BLaER1 (cell line): ENCODE data around the gene GALNT4.

Experiments
- H3K27ac ChIP-seq: shearing (Covaris generic); formaldehyde crosslinking; 2 replicates; pipeline ENCODE4 v1.8.1; 2022
- H3K27me3 ChIP-seq: shearing (Covaris generic); formaldehyde crosslinking; 2 replicates; pipeline ENCODE4 v1.8.1; 2022
- H3K36me3 ChIP-seq: shearing (Covaris generic); formaldehyde crosslinking; 2 replicates; pipeline ENCODE4 v1.8.1; 2022
- H3K4me1 ChIP-seq: shearing (Covaris generic); formaldehyde crosslinking; 2 replicates; pipeline ENCODE4 v1.8.1; 2022
- H3K4me2 ChIP-seq: shearing (Covaris generic); formaldehyde crosslinking; 2 replicates; pipeline ENCODE4 v1.8.1; 2022
- H3K4me3 ChIP-seq: shearing (Covaris generic); formaldehyde crosslinking; 2 replicates; pipeline ENCODE4 v1.8.1; 2022
- H3K9ac ChIP-seq: shearing (Covaris generic); formaldehyde crosslinking; 2 replicates; pipeline ENCODE4 v1.8.1; 2022
- H3K9me3 ChIP-seq: shearing (Covaris generic); formaldehyde crosslinking; 2 replicates; pipeline ENCODE4 v1.8.1; 2022
- H4K20me1 ChIP-seq: shearing (Covaris generic); formaldehyde crosslinking; 2 replicates; pipeline ENCODE4 v1.8.1; 2022
- Cebpa-rat ChIP-seq: shearing (Covaris generic); IDR thresholded peaks from 2 replicates; pipeline ENCODE4 v1.8.1; 2022

Gene GALNT4

GRCh38 chr12:89517720-89518119, 6.9 kb downstream of the GALNT4 start:
- Histone ChIP-seq H3K27ac (no peak overlapping the region), H3K4me2 (no peak overlapping the region), H3K4me3 (no peak overlapping the region), H3K9ac (no peak overlapping the region), H3K4me1 (peaks cover 11% of the 10 kb centered on the region), H4K20me1 (peaks cover 31% of the 10 kb centered on the region), H3K36me3 (peaks cover 5% of the 10 kb centered on the region), H3K27me3 (no peaks in the 10 kb centered on the region), H3K9me3 (no peaks in the 10 kb centered on the region)
- no peak for TF ChIP-seq Cebpa-rat

DNA sequence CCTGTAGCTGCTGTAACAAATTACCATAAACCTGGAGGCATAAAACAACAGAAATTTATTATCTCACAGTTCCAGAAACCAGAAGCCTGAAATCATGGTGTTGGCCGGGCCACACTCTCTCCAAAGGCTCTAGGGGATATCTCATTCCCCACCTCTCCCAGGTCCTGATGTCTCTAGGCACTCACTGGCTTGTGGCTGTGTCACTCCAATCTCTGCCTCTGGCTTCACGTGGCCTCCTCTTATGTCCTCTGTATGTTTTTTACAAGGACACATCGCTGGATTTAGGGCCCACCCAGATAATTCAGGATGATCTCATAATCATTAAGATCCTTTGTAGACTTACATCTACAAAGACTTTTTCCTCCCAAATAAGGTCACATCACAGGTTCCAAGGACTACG, 8.0 kb downstream of the GALNT4 start:
- no peak for TF ChIP-seq Cebpa-rat
- Histone ChIP-seq H3K9me3 (no peaks in the 10 kb centered on the region), H3K36me3 (no peaks in the 10 kb centered on the region), H3K4me2 (no peak overlapping the region), H3K27me3 (no peaks in the 10 kb centered on the region), H3K9ac (no peak overlapping the region), H3K4me3 (no peak overlapping the region), H3K27ac (no peak overlapping the region), H4K20me1 (peaks cover 35% of the 10 kb centered on the region), H3K4me1 (0 out of 2 replicates have a peak, but pooled peaks cover 3% of the 10 kb centered on the region)

DNA sequence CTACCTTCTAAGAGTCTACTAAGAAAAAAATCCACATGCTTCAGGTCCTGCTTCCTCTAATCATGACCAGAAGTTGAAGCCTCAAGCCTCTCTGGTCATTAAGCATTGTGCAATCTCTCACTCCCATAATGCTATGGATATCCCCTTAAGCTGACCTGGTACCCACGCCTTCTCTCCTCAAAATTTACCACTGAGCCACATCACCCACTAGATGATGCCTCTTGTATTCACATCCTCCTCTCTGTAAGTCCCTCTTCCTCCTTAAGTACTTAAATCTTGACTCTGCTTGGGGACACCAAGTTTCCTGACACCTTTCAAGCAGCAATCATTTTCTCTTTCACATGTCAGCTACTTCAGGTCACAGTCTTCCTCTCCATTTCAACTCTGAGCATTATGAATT, 9.8 kb downstream of the GALNT4 start:
- H4K20me1 ChIP-seq, result peaks cover 35% of the 10 kb centered on the region
- H3K27me3 ChIP-seq, result no peaks in the 10 kb centered on the region
- no peaks in the 10 kb centered on the region for H3K36me3 ChIP-seq
- H3K4me2 ChIP-seq, result no peak overlapping the region
- H3K9me3 ChIP-seq, result no peaks in the 10 kb centered on the region
- no peak overlapping the region for H3K27ac ChIP-seq
- H3K9ac ChIP-seq, result no peak overlapping the region
- TF ChIP-seq Cebpa-rat, result no peak
- H3K4me1 ChIP-seq, result no peaks in the 10 kb centered on the region
- H3K4me3 ChIP-seq, result no peak overlapping the region

DNA sequence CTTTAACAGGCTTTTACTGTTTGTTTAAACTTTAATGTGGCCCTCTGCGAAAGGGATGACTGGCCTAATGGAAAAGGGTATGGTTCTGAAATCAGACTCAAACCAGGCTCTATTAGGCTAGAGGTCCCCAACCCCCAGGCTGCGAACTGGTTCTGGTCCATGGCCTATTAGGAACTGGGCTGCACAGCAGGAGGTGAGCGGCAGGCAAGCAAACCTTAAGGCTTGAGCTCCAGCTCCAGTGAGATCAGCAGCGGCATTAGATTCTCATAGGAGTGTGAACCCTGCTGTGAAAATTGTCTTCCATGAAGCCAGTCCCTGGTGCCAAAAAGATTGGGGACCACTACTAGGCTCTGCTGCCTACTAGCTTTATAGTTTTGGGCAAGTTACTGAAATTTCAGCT, 11.1 kb downstream of the GALNT4 start:
- no peaks in the 10 kb centered on the region for H3K36me3 ChIP-seq
- no peak for TF ChIP-seq Cebpa-rat

GRCh38 chr12:89507015-89507824, 17.4 kb downstream of the GALNT4 start:
- H3K27ac ChIP-seq, result no peak overlapping the region
- no peak overlapping the region for H3K9ac ChIP-seq
- TF ChIP-seq Cebpa-rat, result no peak
- H4K20me1 ChIP-seq, result peaks cover under 1% of the 10 kb centered on the region; the same call in 1 of the 2 replicates
- no peaks in the 10 kb centered on the region for H3K9me3 ChIP-seq
- H3K36me3 ChIP-seq, result no peaks in the 10 kb centered on the region
- H3K27me3 ChIP-seq, result no peaks in the 10 kb centered on the region
- no peak overlapping the region for H3K4me3 ChIP-seq
- no peak overlapping the region for H3K4me2 ChIP-seq
- no peaks in the 10 kb centered on the region for H3K4me1 ChIP-seq

More for the DNA sequence above, 11.1 kb downstream of the GALNT4 start:
- Histone ChIP-seq H3K9me3 (no peaks in the 10 kb centered on the region), H3K27me3 (no peaks in the 10 kb centered on the region), H3K4me1 (no peaks in the 10 kb centered on the region), H3K9ac (no peak overlapping the region), H3K4me3 (no peak overlapping the region), H3K27ac (no peak overlapping the region), H3K4me2 (no peak overlapping the region), H4K20me1 (peaks cover 23% of the 10 kb centered on the region)

GRCh38 chr12:89506050-89506449, 18.5 kb downstream of the GALNT4 start:
- H3K4me1 ChIP-seq, result no peaks in the 10 kb centered on the region
- no peaks in the 10 kb centered on the region for H3K9me3 ChIP-seq
- H3K4me2 ChIP-seq, result no peak overlapping the region
- 0 out of 2 replicates have a peak, but pooled peaks cover 5% of the 10 kb centered on the region for H4K20me1 ChIP-seq
- H3K4me3 ChIP-seq, result no peak overlapping the region
- no peak overlapping the region for H3K27ac ChIP-seq
- no peak overlapping the region for H3K9ac ChIP-seq
- H3K27me3 ChIP-seq, result no peaks in the 10 kb centered on the region
- no peaks in the 10 kb centered on the region; the same call in 1 of the 2 replicates for H3K36me3 ChIP-seq
- TF ChIP-seq Cebpa-rat, result no peak

GRCh38 chr12:89504560-89505346, 19.8 kb downstream of the GALNT4 start:
- H3K4me2 ChIP-seq, result no peak overlapping the region
- H3K36me3 ChIP-seq, result peaks cover 3% of the 10 kb centered on the region; the same call in 1 of the 2 replicates
- H4K20me1 ChIP-seq, result 0 out of 2 replicates have a peak, but pooled peaks cover 5% of the 10 kb centered on the region
- no peaks in the 10 kb centered on the region for H3K4me1 ChIP-seq
- H3K4me3 ChIP-seq, result no peak overlapping the region
- no peak overlapping the region for H3K27ac ChIP-seq
- no peak overlapping the region for H3K9ac ChIP-seq
- no peaks in the 10 kb centered on the region for H3K27me3 ChIP-seq
- no peak for TF ChIP-seq Cebpa-rat
- H3K9me3 ChIP-seq, result no peaks in the 10 kb centered on the region

- Histone ChIP-seq H4K20me1 (0 out of 2 replicates have a peak, but pooled peaks cover 5% of the 10 kb centered on the region), H3K9me3 (no peaks in the 10 kb centered on the region), H3K9ac (no peak overlapping the region), H3K4me2 (no peak overlapping the region), H3K36me3 (peaks cover 18% of the 10 kb centered on the region; the same call in 1 of the 2 replicates), H3K27me3 (no peaks in the 10 kb centered on the region), H3K4me1 (no peaks in the 10 kb centered on the region), H3K27ac (no peak overlapping the region), H3K4me3 (no peak overlapping the region)
- no peak for TF ChIP-seq Cebpa-rat
These were observed 22.8 kb downstream of the GALNT4 start for GRCh38 chr12:89501793-89502192.

DNA sequence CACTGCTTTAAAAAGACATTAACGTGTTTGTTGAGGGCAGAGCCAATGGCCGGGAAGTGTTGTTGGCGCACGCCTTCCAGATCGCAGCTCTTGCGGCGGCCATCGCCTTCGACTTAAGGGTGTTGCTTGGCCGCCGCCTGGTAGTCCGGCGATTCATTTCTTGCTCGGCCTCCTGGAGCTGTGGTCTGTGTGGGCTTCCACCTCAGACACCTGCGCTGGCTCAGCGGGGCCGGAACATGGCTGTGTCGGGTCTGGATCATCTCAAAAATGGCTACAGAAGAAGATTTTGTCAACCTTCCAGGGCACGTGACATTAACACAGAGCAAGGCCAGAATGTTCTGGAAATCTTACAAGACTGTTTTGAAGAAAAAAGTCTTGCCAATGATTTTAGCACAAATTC, 24.7 kb downstream of the GALNT4 start:
- H4K20me1 ChIP-seq, result 0 out of 2 replicates have a peak, but pooled peaks cover 5% of the 10 kb centered on the region
- no peaks in the 10 kb centered on the region for H3K4me1 ChIP-seq
- H3K4me3 ChIP-seq, result no peak overlapping the region
- H3K4me2 ChIP-seq, result no peak overlapping the region
- H3K9me3 ChIP-seq, result no peaks in the 10 kb centered on the region
- no peak for TF ChIP-seq Cebpa-rat
- H3K9ac ChIP-seq, result no peak overlapping the region
- no peaks in the 10 kb centered on the region for H3K27me3 ChIP-seq
- H3K36me3 ChIP-seq, result peaks cover 35% of the 10 kb centered on the region
- no peak overlapping the region for H3K27ac ChIP-seq

DNA sequence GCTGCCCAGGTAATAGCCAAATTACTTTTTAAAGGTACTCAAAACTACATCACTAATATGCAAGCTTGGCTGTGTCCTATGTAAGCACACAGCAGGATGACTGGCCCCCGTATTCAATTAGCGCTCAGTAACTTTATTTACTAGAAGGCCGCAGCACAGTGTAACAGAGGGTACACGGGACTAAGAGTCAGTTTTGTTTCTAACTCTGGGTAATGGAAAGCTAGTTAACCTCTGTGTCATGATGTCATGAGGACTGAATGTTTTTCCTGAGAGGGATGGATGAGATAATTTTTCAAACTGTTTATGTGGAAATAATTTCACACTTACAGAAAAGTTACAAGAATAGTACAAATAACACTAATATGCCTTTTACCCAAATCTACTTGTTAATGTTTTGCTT, 27.1 kb downstream of the GALNT4 start:
- no peaks in the 10 kb centered on the region for H3K9me3 ChIP-seq
- H3K27ac ChIP-seq, result no peak overlapping the region
- peaks cover 46% of the 10 kb centered on the region for H3K36me3 ChIP-seq
- TF ChIP-seq Cebpa-rat, result no peak
- 0 out of 2 replicates have a peak, but pooled peaks cover 5% of the 10 kb centered on the region for H4K20me1 ChIP-seq
- no peak overlapping the region for H3K9ac ChIP-seq
- H3K4me2 ChIP-seq, result no peak overlapping the region
- H3K27me3 ChIP-seq, result no peaks in the 10 kb centered on the region
- H3K4me3 ChIP-seq, result no peak overlapping the region
- H3K4me1 ChIP-seq, result no peaks in the 10 kb centered on the region
